ENCODE measurements around the gene PROB1. TPM values are rescaled to one million over a fixed set of nuclear protein-coding genes. Genes with fewer than 3 reads are reported as not detected.

Gene PROB1
- total RNA-seq, 1 experiment from 2014 or later, result 2.3 TPM

GRCh38 chr5:139384591-139385051 is 10.3 kb downstream of the PROB1 start:
- peak overlapping the region; percentile 25 to 50; a peak in 3 of 4 replicates for H3K4me3 ChIP-seq (ENCODE audit: low read depth in 2 of 2, low read length in 2 of 2)
- intact Hi-C loops (cut with micrococcal nuclease; ENCODE audit: unreplicated experiment), result no loop called here
- in situ Hi-C loops (cut with HindIII; ENCODE audit: low pct_unique_long_range_greater_than_20kb, low sequenced_read_pairs), result no loop called here
- H3K9me3 ChIP-seq (ENCODE audit: control insufficient read depth, insufficient read depth, low read depth, low read length), result no peaks in the 10 kb centered on the region
- DNase-seq (ENCODE audit: low read depth, low spot score) (no peak), ATAC-seq (peak; percentile 3; the same call in 1 of the 2 replicates)
- peak overlapping the region; percentile 71 for H3K27ac ChIP-seq (ENCODE audit: low read length)
- CTCF ChIA-PET, result no interaction called here
- POLR2A ChIA-PET, result no interaction called here
- no peaks in the 10 kb centered on the region; the same call in 1 of the 2 replicates for H3K4me1 ChIP-seq (ENCODE audit: control insufficient read depth, insufficient read depth, low read length)
- no peaks in the 10 kb centered on the region for H3K27me3 ChIP-seq (ENCODE audit: control insufficient read depth, insufficient read depth, low read length)
- no peaks in the 10 kb centered on the region for H3K36me3 ChIP-seq (ENCODE audit: control insufficient read depth, insufficient read depth, low read length)
- BruUV-seq (replicated peaks), result no TSS peak
- TF ChIP-seq TCF7L2 (IDR thresholded peaks at IDR 0.05; ENCODE audit: low read depth, low read length), result no peak

DNA sequence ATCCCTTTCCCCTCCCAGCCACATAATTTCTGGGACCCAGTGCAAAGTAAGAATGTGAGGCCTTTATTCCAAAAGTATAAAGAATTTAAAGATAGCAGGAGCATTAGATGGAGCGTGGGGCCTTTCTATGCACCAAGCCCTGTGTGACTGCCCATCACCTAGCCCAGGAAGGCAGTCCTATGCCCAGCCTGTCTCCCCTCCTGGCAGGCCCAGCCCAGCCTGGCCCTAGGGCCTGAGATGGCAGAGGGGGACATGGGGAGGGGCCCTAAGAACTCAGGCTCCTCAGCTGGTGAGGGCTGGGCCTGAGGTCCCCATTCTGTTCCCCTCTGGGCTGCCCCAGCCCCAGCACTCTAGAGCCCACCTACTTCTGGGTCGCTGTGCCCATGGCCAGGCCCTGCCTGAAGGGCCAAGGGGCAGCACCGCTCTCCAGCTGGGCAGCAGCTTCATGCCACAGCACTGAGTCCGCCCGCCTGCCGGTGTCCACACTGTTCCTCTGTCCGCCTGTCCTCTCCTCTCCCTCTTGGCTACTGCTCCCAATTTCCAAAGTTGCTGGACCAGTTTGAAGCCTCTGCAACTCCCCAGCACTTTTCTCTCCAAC is 10.8 kb downstream of the PROB1 start:
- H3K4me1 ChIP-seq (ENCODE audit: control insufficient read depth, insufficient read depth, low read length), result no peaks in the 10 kb centered on the region; the same call in 1 of the 2 replicates
- BruUV-seq (replicated peaks), result no TSS peak
- intact Hi-C loops (cut with micrococcal nuclease; ENCODE audit: unreplicated experiment), result no loop called here
- ChIA-PET CTCF (no interaction called here), POLR2A (no interaction called here)
- in situ Hi-C loops (cut with HindIII; ENCODE audit: low pct_unique_long_range_greater_than_20kb, low sequenced_read_pairs), result no loop called here
- H3K4me3 ChIP-seq (ENCODE audit: low read depth in 2 of 2, low read length in 2 of 2), result no peak overlapping the region
- ATAC-seq (0 out of 2 replicates have a peak, but pooled peaks have one; percentile 3), DNase-seq (ENCODE audit: low read depth, low spot score) (no peak)
- no peak overlapping the region for H3K27ac ChIP-seq (ENCODE audit: low read length)
- no peaks in the 10 kb centered on the region for H3K36me3 ChIP-seq (ENCODE audit: control insufficient read depth, insufficient read depth, low read length)
- TF ChIP-seq POLR2AphosphoS5 (IDR thresholded peaks at IDR 0.05; ENCODE audit: low read depth, low read length) (no peak), CTCF (IDR thresholded peaks at IDR 0.05) (no peak), SIN3A (IDR thresholded peaks at IDR 0.05; ENCODE audit: borderline replicate concordance, insufficient read depth, low read depth, low read length) (no peak), TCF7L2 (IDR thresholded peaks at IDR 0.05; ENCODE audit: low read depth, low read length) (no peak)
- TF ChIP-seq, protein P1, sequence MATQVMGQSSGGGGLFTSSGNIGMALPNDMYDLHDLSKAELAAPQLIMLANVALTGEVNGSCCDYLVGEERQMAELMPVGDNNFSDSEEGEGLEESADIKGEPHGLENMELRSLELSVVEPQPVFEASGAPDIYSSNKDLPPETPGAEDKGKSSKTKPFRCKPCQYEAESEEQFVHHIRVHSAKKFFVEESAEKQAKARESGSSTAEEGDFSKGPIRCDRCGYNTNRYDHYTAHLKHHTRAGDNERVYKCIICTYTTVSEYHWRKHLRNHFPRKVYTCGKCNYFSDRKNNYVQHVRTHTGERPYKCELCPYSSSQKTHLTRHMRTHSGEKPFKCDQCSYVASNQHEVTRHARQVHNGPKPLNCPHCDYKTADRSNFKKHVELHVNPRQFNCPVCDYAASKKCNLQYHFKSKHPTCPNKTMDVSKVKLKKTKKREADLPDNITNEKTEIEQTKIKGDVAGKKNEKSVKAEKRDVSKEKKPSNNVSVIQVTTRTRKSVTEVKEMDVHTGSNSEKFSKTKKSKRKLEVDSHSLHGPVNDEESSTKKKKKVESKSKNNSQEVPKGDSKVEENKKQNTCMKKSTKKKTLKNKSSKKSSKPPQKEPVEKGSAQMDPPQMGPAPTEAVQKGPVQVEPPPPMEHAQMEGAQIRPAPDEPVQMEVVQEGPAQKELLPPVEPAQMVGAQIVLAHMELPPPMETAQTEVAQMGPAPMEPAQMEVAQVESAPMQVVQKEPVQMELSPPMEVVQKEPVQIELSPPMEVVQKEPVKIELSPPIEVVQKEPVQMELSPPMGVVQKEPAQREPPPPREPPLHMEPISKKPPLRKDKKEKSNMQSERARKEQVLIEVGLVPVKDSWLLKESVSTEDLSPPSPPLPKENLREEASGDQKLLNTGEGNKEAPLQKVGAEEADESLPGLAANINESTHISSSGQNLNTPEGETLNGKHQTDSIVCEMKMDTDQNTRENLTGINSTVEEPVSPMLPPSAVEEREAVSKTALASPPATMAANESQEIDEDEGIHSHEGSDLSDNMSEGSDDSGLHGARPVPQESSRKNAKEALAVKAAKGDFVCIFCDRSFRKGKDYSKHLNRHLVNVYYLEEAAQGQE (IDR thresholded peaks at IDR 0.05; ENCODE audit: insufficient read depth in 1 of 2, low read depth in 2 of 2, low read length in 1 of 2), result no peak
- H3K9me3 ChIP-seq (ENCODE audit: control insufficient read depth, insufficient read depth, low read depth, low read length), result no peaks in the 10 kb centered on the region
- H3K27me3 ChIP-seq (ENCODE audit: control insufficient read depth, insufficient read depth, low read length), result no peaks in the 10 kb centered on the region

- Histone ChIP-seq H3K9me3 (ENCODE audit: control insufficient read depth, insufficient read depth, low read depth, low read length) (no peaks in the 10 kb centered on the region), H3K4me1 (ENCODE audit: control insufficient read depth, insufficient read depth, low read length) (no peaks in the 10 kb centered on the region; the same call in 1 of the 2 replicates), H3K27me3 (ENCODE audit: control insufficient read depth, insufficient read depth, low read length) (no peaks in the 10 kb centered on the region), H3K4me3 (ENCODE audit: low read depth in 2 of 2, low read length in 2 of 2) (no peak within 1 kb of the TSS), H3K27ac (ENCODE audit: low read length) (no peak within 1 kb of the TSS), H3K36me3 (ENCODE audit: control insufficient read depth, insufficient read depth, low read length) (no peaks in the 10 kb centered on the region)
- intact Hi-C loops (cut with micrococcal nuclease; ENCODE audit: unreplicated experiment), result no loop called here
- in situ Hi-C loops (cut with HindIII; ENCODE audit: low pct_unique_long_range_greater_than_20kb, low sequenced_read_pairs), result no loop called here
- no peak for DNase-seq (ENCODE audit: low read depth, low spot score)
- no peak for ATAC-seq
- TF ChIP-seq, protein P1 (IDR thresholded peaks at IDR 0.05; ENCODE audit: insufficient read depth in 1 of 2, low read depth in 2 of 2, low read length in 1 of 2), result no peak
- no peak for TF ChIP-seq TCF7L2 (IDR thresholded peaks at IDR 0.05; ENCODE audit: low read depth, low read length)
- TF ChIP-seq POLR2AphosphoS5 (IDR thresholded peaks at IDR 0.05; ENCODE audit: low read depth, low read length), result no peak
- no peak for TF ChIP-seq CTCF (IDR thresholded peaks at IDR 0.05)
- no peak for TF ChIP-seq SIN3A (IDR thresholded peaks at IDR 0.05; ENCODE audit: borderline replicate concordance, insufficient read depth, low read depth, low read length)
- ChIA-PET CTCF (no interaction called here), POLR2A (no interaction called here)
- BruUV-seq (replicated peaks), result no TSS peak
Measured at GRCh38 chr5:139383275-139383992, 11.5 kb downstream of the PROB1 start, which contains the start of gene SLC23A1. SLC23A1 (minus strand) TSS chr5:139383297; CDS start chr5:139383253, 44 bp downstream.
